GM23338 (cell line): ENCODE results near the gene GAL3ST1. TPM values are rescaled to one million over a fixed set of nuclear protein-coding genes. Genes with fewer than 3 reads are reported as not detected.

ENCODE experiments used
- ATAC-seq: fragments of 200-7000 bp; cut with Tn5 transposase; 3 replicates; pipeline ENCODE4 v1.9.1; 2020
- DNase-seq: peaks from one replicate; pipeline ENCODE4 v3.0.0-alpha.2; 2015; ENCODE audit warnings: low spot score
- H2AFZ ChIP-seq: fragments of 200-600 bp; sonication (generic); 2 replicates; pipeline ENCODE4 v1.8.0; 2016; ENCODE audit warnings: antibody characterized with exemption, mild to moderate bottlenecking, moderate library complexity
- H3F3A ChIP-seq: fragments of 200-600 bp; sonication (generic); replicated peaks from 2 replicates; pipeline ENCODE4 v1.8.0; 2017; ENCODE audit warnings: antibody characterized with exemption, mixed run types, low read depth
- H3K27ac ChIP-seq: fragments of 200-600 bp; sonication (generic); 2 replicates; pipeline ENCODE4 v1.6.1; 2016; ENCODE audit warnings: low read depth
- H3K27me3 ChIP-seq: fragments of 200-600 bp; sonication (generic); 2 replicates; pipeline ENCODE4 v1.8.0; 2016; ENCODE audit warnings: mild to moderate bottlenecking, mixed run types, moderate library complexity; ENCODE audit not compliant: insufficient read depth
- H3K36me3 ChIP-seq: fragments of 200-600 bp; sonication (generic); 2 replicates; pipeline ENCODE4 v1.8.0; 2016; ENCODE audit warnings: mild to moderate bottlenecking; ENCODE audit not compliant: insufficient read depth
- H3K4me1 ChIP-seq: fragments of 200-600 bp; sonication (generic); 2 replicates; pipeline ENCODE4 v1.8.0; 2016; ENCODE audit warnings: mild to moderate bottlenecking, moderate library complexity; ENCODE audit not compliant: insufficient read depth
- H3K4me2 ChIP-seq: fragments of 200-600 bp; sonication (generic); 2 replicates; pipeline ENCODE4 v1.7.1; 2017; ENCODE audit warnings: mixed run types
- H3K4me3 ChIP-seq: fragments of 200-600 bp; sonication (generic); 2 replicates; pipeline ENCODE4 v1.6.1; 2016; ENCODE audit warnings: mixed run types
- H3K79me2 ChIP-seq: fragments of 200-600 bp; sonication (generic); replicated peaks from 2 replicates; pipeline ENCODE4 v1.8.0; 2017; ENCODE audit warnings: mild to moderate bottlenecking; ENCODE audit not compliant: insufficient read depth
- H3K9me2 ChIP-seq: fragments of 200-600 bp; sonication (generic); 2 replicates; pipeline ENCODE4 v1.8.0; 2017; ENCODE audit not compliant: insufficient read depth
- H4K20me1 ChIP-seq: fragments of 200-600 bp; sonication (generic); replicated peaks from 2 replicates; pipeline ENCODE4 v1.8.0; 2017; ENCODE audit warnings: mild to moderate bottlenecking; ENCODE audit not compliant: insufficient read depth
- H3K27ac Mint-ChIP-seq: 2 replicates; pipeline ENCODE4 v1.8.0; 2020; ENCODE audit warnings: inconsistent platforms, mild to moderate bottlenecking, moderate library complexity, mixed read lengths
- H3K27me3 Mint-ChIP-seq: 3 replicates; pipeline ENCODE4 v1.8.0; 2022; ENCODE audit warnings: low read depth, mild to moderate bottlenecking, moderate library complexity, mixed read lengths, inconsistent platforms; ENCODE audit not compliant: insufficient read depth, poor library complexity
- H3K36me3 Mint-ChIP-seq: 3 replicates; pipeline ENCODE4 v1.8.0; 2021; ENCODE audit warnings: low read depth, mild to moderate bottlenecking, inconsistent platforms, moderate library complexity, mixed read lengths
- H3K4me1 Mint-ChIP-seq: 3 replicates; pipeline ENCODE4 v1.8.0; 2020; ENCODE audit warnings: mild to moderate bottlenecking, inconsistent platforms, mixed read lengths
- H3K4me3 Mint-ChIP-seq: 3 replicates; pipeline ENCODE4 v1.8.0; 2021; ENCODE audit warnings: moderate library complexity, mild to moderate bottlenecking, inconsistent platforms, mixed read lengths
- H3K9me3 Mint-ChIP-seq: 3 replicates; pipeline ENCODE4 v1.8.0; 2020; ENCODE audit warnings: moderate library complexity, mild to moderate bottlenecking, inconsistent platforms, mixed read lengths
- CREB1 ChIP-seq: fragments of 250-450 bp; sonication (Bioruptor Pico); IDR thresholded peaks from 2 replicates; pipeline ENCODE4 v1.5.0; 2020; ENCODE audit warnings: low read depth, mild to moderate bottlenecking, moderate library complexity
- ETS1 ChIP-seq: IDR thresholded peaks from 2 replicates; pipeline ENCODE4 v1.6.1; 2016; ENCODE audit warnings: antibody characterized with exemption
- EZH2 ChIP-seq: fragments of 200-600 bp; sonication (generic); IDR thresholded peaks from one replicate; pipeline ENCODE4 v1.8.0; 2017; ENCODE audit warnings: antibody characterized with exemption, mild to moderate bottlenecking, low read depth; ENCODE audit not compliant: unreplicated experiment
- JUNB ChIP-seq: IDR thresholded peaks from one replicate; pipeline ENCODE4 v1.6.1; 2016; ENCODE audit warnings: antibody characterized with exemption; ENCODE audit not compliant: unreplicated experiment
- STAT1 ChIP-seq: IDR thresholded peaks from one replicate; pipeline ENCODE4 v1.6.1; 2016; ENCODE audit warnings: antibody characterized with exemption; ENCODE audit not compliant: unreplicated experiment
- ZNF114 ChIP-seq: fragments of 250-450 bp; sonication (Bioruptor Pico); IDR thresholded peaks from 2 replicates; pipeline ENCODE4 v1.5.0; 2020; ENCODE audit warnings: mild to moderate bottlenecking, moderate library complexity
- ZNF462 ChIP-seq: fragments of 250-450 bp; sonication (Bioruptor Pico); IDR thresholded peaks from 2 replicates; pipeline ENCODE4 v1.5.0; 2020; ENCODE audit warnings: mild to moderate bottlenecking, moderate library complexity
- polyA plus RNA-seq: library from polyadenylated mRNA; unstranded; fragments of >200 nt; fragmentation: Nextera tagmentation; extraction: Ambion mirVana; gene quantifications from 2 replicates; pipeline ENCODE4 v1.2.1, GENCODE V29; 2016
- total RNA-seq: library from RNA; depleted of rRNA; stranded (reverse); fragments of >200 nt; shearing (Covaris generic); gene quantifications from 2 replicates; pipeline ENCODE4 v1.2.3, GENCODE V29; 2014

GAL3ST1 gene
- total and polyA plus RNA-seq, 2 experiments from 2014 or later: 8.2 to 13.3 TPM

GRCh38 chr22:30523646-30524489 is 50.6 kb downstream of the GAL3ST1 start (continued):
- no peak for TF ChIP-seq ZNF462
- no peak for TF ChIP-seq ZNF114 (CRISPR knock-in tag)

- peak; percentile 62 for ATAC-seq
- Histone ChIP-seq H3K27me3 (no peaks in the 10 kb centered on the region), H3K4me1 (no peaks in the 10 kb centered on the region), H3K79me2 (no peaks in the 10 kb centered on the region), H4K20me1 (no peaks in the 10 kb centered on the region), H3K4me2 (no peak overlapping the region), H3K9me2 (no peaks in the 10 kb centered on the region; the same call in 1 of the 2 replicates), H3F3A (no peaks in the 10 kb centered on the region), H3K27ac (no peak overlapping the region), H3K36me3 (no peaks in the 10 kb centered on the region), H3K4me3 (no peak overlapping the region), H2AFZ (no peak overlapping the region)
- TF ChIP-seq CREB1 (CRISPR knock-in tag) (no peak), ETS1 (no peak), EZH2 (no peak), STAT1 (no peak), JUNB (no peak)
- Mint-ChIP-seq H3K27ac (no peak overlapping the region), H3K9me3 (no peaks in the 10 kb centered on the region; the same call in 1 of the 3 replicates), H3K4me1 (no peaks in the 10 kb centered on the region), H3K36me3 (no peaks in the 10 kb centered on the region), H3K4me3 (no peak overlapping the region; the same call in 2 of the 3 replicates), H3K27me3 (peaks cover 5% of the 10 kb centered on the region)
- DNase-seq: no peak
Observed at GRCh38 chr22:30521368-30522156, 52.9 kb downstream of the GAL3ST1 start.
